ENCODE measurements around the gene FAM83G. TPM values are rescaled to one million over a fixed set of nuclear protein-coding genes. Genes with fewer than 3 reads are reported as not detected.

The FAM83G gene
- total RNA-seq, 1 experiment from 2014 or later: 24.3 TPM

GRCh38 chr17:18921912-18922451 lies 82.6 kb downstream of the FAM83G start:
- H3K4me3 Mint-ChIP-seq (ENCODE audit: unreplicated experiment): no peak overlapping the region
- Histone ChIP-seq H3K4me3 (ENCODE audit: low read depth, low read length) (no peak overlapping the region), H3K36me3 (ENCODE audit: control insufficient read depth, insufficient read depth, low read length) (peaks cover 2% of the 10 kb centered on the region; the same call in 1 of the 2 replicates), H3K27me3 (replicated peaks; ENCODE audit: control insufficient read depth, insufficient read depth, low read length) (no peaks in the 10 kb centered on the region), H3K4me1 (peaks cover 8% of the 10 kb centered on the region; the same call in 1 of the 2 replicates), H3K9me3 (no peaks in the 10 kb centered on the region)
- TF ChIP-seq CTCF (IDR thresholded peaks at IDR 0.05; ENCODE audit: insufficient read depth in 1 of 2, low read depth in 1 of 2, low read length in 1 of 2, severe bottlenecking in 1 of 2, unreplicated experiment in 1 of 2): no peak
- no peak overlapping the region for H3K27ac Mint-ChIP-seq (ENCODE audit: unreplicated experiment)
- POLR2A ChIA-PET: no interaction called here
- intact Hi-C loops (cut with micrococcal nuclease; ENCODE audit: unreplicated experiment): no loop called here
- peaks cover 17% of the 10 kb centered on the region for H3K4me1 Mint-ChIP-seq (ENCODE audit: low read depth, unreplicated experiment)
- no peak for DNase-seq
- H3K27me3 Mint-ChIP-seq (ENCODE audit: insufficient read depth, unreplicated experiment): no peaks in the 10 kb centered on the region
- peaks cover 37% of the 10 kb centered on the region for H3K36me3 Mint-ChIP-seq (ENCODE audit: insufficient read depth, unreplicated experiment)
- no peaks in the 10 kb centered on the region for H3K9me3 Mint-ChIP-seq (ENCODE audit: unreplicated experiment)
- CTCF ChIA-PET: no interaction called here
- no TSS peak for BruUV-seq (replicated peaks)

GRCh38 chr17:18921485-18921884 lies 83.1 kb downstream of the FAM83G start:
- no peaks in the 10 kb centered on the region for H3K27me3 Mint-ChIP-seq (ENCODE audit: insufficient read depth, unreplicated experiment)
- H3K4me3 Mint-ChIP-seq (ENCODE audit: unreplicated experiment): no peak overlapping the region
- H3K27me3 ChIP-seq (replicated peaks; ENCODE audit: control insufficient read depth, insufficient read depth, low read length): no peaks in the 10 kb centered on the region
- no peak for TF ChIP-seq CTCF (IDR thresholded peaks at IDR 0.05; ENCODE audit: insufficient read depth in 1 of 2, low read depth in 1 of 2, low read length in 1 of 2, severe bottlenecking in 1 of 2, unreplicated experiment in 1 of 2)
- peaks cover 2% of the 10 kb centered on the region; the same call in 1 of the 2 replicates for H3K36me3 ChIP-seq (ENCODE audit: control insufficient read depth, insufficient read depth, low read length)
- peaks cover 17% of the 10 kb centered on the region for H3K4me1 Mint-ChIP-seq (ENCODE audit: low read depth, unreplicated experiment)
- H3K36me3 Mint-ChIP-seq (ENCODE audit: insufficient read depth, unreplicated experiment): peaks cover 42% of the 10 kb centered on the region
- DNase-seq: no peak
- no peak overlapping the region for H3K4me3 ChIP-seq (ENCODE audit: low read depth, low read length)
- no peaks in the 10 kb centered on the region for H3K9me3 Mint-ChIP-seq (ENCODE audit: unreplicated experiment)
- BruUV-seq (replicated peaks): no TSS peak
- CTCF ChIA-PET: no interaction called here
- H3K4me1 ChIP-seq: peaks cover 8% of the 10 kb centered on the region; the same call in 1 of the 2 replicates
- H3K9me3 ChIP-seq: no peaks in the 10 kb centered on the region
- intact Hi-C loops (cut with micrococcal nuclease; ENCODE audit: unreplicated experiment): no loop called here
- H3K27ac Mint-ChIP-seq (ENCODE audit: unreplicated experiment): no peak overlapping the region
- POLR2A ChIA-PET: no interaction called here

GRCh38 chr17:18920911-18921441 lies 83.6 kb downstream of the FAM83G start:
- ChIA-PET CTCF (interaction anchor here (0.5 kb wide), 1 partner anchor 1619 kb away, joined by 4 read pairs; no protein-coding TSS in a partner anchor), POLR2A (no interaction called here)
- Mint-ChIP-seq H3K27me3 (ENCODE audit: insufficient read depth, unreplicated experiment) (no peaks in the 10 kb centered on the region), H3K4me3 (ENCODE audit: unreplicated experiment) (no peak overlapping the region), H3K4me1 (ENCODE audit: low read depth, unreplicated experiment) (peaks cover 17% of the 10 kb centered on the region), H3K36me3 (ENCODE audit: insufficient read depth, unreplicated experiment) (peaks cover 48% of the 10 kb centered on the region), H3K9me3 (ENCODE audit: unreplicated experiment) (no peaks in the 10 kb centered on the region), H3K27ac (ENCODE audit: unreplicated experiment) (no peak overlapping the region)
- Histone ChIP-seq H3K27me3 (replicated peaks; ENCODE audit: control insufficient read depth, insufficient read depth, low read length) (no peaks in the 10 kb centered on the region), H3K36me3 (ENCODE audit: control insufficient read depth, insufficient read depth, low read length) (peaks cover 2% of the 10 kb centered on the region; the same call in 1 of the 2 replicates), H3K4me1 (peaks cover 8% of the 10 kb centered on the region; the same call in 1 of the 2 replicates), H3K4me3 (ENCODE audit: low read depth, low read length) (no peak overlapping the region), H3K9me3 (no peaks in the 10 kb centered on the region)
- no peak for DNase-seq
- TF ChIP-seq CTCF (IDR thresholded peaks at IDR 0.05; ENCODE audit: insufficient read depth in 1 of 2, low read depth in 1 of 2, low read length in 1 of 2, severe bottlenecking in 1 of 2, unreplicated experiment in 1 of 2): no peak
- no TSS peak for BruUV-seq (replicated peaks)
- intact Hi-C loops (cut with micrococcal nuclease; ENCODE audit: unreplicated experiment): no loop called here

Measured in Caco-2 (cell line).